IPS-18c (cell line): Measurements from ENCODE around the gene ROR2.

Experiments used
- H3K4me3 ChIP-seq: 2 replicates; pipeline ENCODE4 v1.7.0; 2013; ENCODE audit warnings: low read depth, mild to moderate bottlenecking, low read length, moderate library complexity; ENCODE audit not compliant: insufficient read depth
- H3K9me3 ChIP-seq: one replicate; pipeline ENCODE4 v1.6.1; 2013; ENCODE audit warnings: mild to moderate bottlenecking, low read length, moderate library complexity; ENCODE audit not compliant: control insufficient read depth, insufficient read depth

Gene ROR2

DNA sequence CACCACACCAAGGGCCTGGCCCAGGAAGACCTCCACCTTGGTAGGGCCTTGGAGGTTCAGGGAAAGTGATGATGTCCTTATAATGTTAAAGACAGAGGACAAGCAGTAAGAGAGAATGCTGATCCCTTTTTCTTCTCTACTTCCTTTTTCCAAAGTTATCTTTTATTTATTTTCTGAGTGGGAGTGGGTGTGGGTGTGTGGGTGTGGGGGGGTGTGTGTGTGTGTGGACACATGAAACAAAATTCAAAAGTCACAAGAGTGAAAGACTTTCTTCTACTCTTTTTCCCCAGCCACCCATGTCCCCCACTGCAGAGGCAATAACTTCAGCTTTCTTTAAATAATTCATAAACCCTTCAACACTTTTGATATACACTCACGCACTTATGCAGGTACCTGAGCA lies 70.8 kb downstream of the ROR2 start:
- Histone ChIP-seq H3K4me3 (no peak overlapping the region), H3K9me3 (no peaks in the 10 kb centered on the region)

DNA sequence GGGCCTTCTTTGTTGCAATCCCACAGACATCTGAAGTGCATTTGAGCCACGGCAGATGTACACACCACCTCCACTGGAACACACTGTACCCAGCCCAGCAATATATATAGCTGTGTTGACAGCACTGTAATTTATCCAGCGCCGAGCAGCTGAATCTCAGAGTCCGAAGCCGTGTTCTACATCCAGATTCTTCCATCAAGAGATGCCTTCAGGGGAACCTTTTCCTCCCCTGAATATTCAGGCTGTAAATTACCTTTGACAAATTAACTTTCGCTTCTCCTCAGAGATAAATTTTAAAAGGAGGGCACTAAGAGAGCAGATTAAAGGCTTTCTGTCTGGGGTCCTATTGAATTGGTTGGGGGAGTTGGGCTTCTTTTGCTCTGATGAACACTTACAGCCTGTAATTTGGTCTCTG lies 76.4 kb downstream of the ROR2 start:
- no peak overlapping the region for H3K4me3 ChIP-seq
- no peaks in the 10 kb centered on the region for H3K9me3 ChIP-seq

GRCh38 chr9:91868732-91869391 lies 81.2 kb downstream of the ROR2 start:
- Histone ChIP-seq H3K4me3 (no peak overlapping the region), H3K9me3 (no peaks in the 10 kb centered on the region)

GRCh38 chr9:91867740-91868139 lies 82.3 kb downstream of the ROR2 start:
- no peak overlapping the region for H3K4me3 ChIP-seq
- no peaks in the 10 kb centered on the region for H3K9me3 ChIP-seq

DNA sequence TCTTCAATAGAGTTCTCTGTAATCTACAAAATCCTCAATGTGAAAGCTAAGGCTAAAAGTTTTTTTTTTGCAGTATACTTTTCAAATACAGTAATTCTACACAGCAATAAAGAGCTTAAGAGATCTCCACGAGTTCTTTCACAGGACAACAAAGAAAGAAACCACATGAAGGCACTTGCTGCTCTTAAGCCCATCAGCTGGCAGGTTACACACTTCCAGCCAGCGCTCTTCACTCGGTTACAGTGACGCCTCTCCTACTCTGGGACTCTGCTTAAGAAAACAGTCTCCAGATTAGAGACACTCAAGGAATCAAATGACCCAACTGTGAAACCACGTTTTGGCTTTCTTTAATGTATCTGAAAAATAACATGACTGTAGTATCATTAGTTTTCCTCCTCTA lies 85.0 kb downstream of the ROR2 start:
- H3K9me3 ChIP-seq: no peaks in the 10 kb centered on the region
- H3K4me3 ChIP-seq: no peak overlapping the region

DNA sequence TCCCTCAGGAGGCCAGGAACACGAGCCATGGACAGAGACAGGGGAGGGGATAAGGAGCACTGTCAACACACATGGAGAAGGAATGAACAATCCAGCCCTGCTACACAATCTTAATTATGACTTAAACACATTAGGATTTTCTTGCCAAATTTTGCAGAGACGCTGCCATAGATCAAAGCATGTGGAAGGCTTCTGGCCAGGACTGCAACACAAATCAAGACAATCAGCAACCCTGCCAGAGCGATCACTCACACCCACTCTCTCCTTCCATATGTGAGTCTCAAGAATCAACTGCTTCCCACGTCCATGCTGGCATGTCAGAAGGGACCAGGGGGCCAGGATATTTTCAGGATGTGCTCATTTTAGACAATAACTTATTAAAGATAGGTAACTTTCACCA lies 85.6 kb downstream of the ROR2 start:
- H3K4me3 ChIP-seq: no peak overlapping the region
- no peaks in the 10 kb centered on the region for H3K9me3 ChIP-seq

- Histone ChIP-seq H3K9me3 (no peaks in the 10 kb centered on the region), H3K4me3 (no peak overlapping the region)
Measured at GRCh38 chr9:91863469-91863868, 86.6 kb downstream of the ROR2 start.

- no peak overlapping the region for H3K4me3 ChIP-seq
- H3K9me3 ChIP-seq: no peaks in the 10 kb centered on the region
Measured at GRCh38 chr9:91858213-91859030, 91.6 kb downstream of the ROR2 start.

- H3K4me3 ChIP-seq: no peak overlapping the region
- H3K9me3 ChIP-seq: no peaks in the 10 kb centered on the region
Measured at GRCh38 chr9:91857291-91858212, 92.5 kb downstream of the ROR2 start.

- Histone ChIP-seq H3K9me3 (no peaks in the 10 kb centered on the region), H3K4me3 (no peak overlapping the region)
Measured at GRCh38 chr9:91856419-91856818, 93.6 kb downstream of the ROR2 start.

- Histone ChIP-seq H3K9me3 (no peaks in the 10 kb centered on the region), H3K4me3 (no peak overlapping the region)
Measured at GRCh38 chr9:91855196-91855595, 94.8 kb downstream of the ROR2 start.

- H3K4me3 ChIP-seq: no peak overlapping the region
- H3K9me3 ChIP-seq: no peaks in the 10 kb centered on the region
Measured at GRCh38 chr9:91852801-91853347, 97.2 kb downstream of the ROR2 start.

GRCh38 chr9:91849694-91850093 lies 100.3 kb downstream of the ROR2 start:
- Histone ChIP-seq H3K4me3 (no peak overlapping the region), H3K9me3 (no peaks in the 10 kb centered on the region)

GRCh38 chr9:91848146-91848545 lies 101.9 kb downstream of the ROR2 start:
- no peak overlapping the region for H3K4me3 ChIP-seq
- no peaks in the 10 kb centered on the region for H3K9me3 ChIP-seq

DNA sequence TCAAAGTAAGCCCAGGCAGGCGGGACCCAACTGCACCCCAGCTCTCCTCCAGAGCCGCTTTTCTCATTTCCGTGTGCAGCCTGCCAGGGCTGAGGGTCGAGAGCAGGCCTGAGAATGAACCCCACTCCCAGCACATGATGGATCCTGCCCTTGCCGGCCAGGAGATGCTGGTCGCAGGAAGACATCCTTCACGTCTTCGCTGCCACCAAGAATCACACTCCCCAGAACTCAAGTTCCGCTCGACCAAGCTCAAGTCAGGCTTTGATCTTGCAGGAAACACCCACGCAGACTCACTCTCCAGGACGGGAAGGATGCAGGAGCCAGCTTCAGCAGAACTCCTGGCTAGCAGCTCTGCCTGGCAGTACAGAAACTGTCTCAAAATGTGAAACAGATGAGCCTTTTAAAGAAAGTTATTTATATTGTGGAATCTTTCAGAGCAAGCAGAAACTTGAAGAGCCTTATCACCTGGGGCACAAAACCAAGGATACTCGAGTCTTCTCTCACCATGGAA lies 102.4 kb downstream of the ROR2 start:
- no peak overlapping the region for H3K4me3 ChIP-seq
- no peaks in the 10 kb centered on the region for H3K9me3 ChIP-seq

GRCh38 chr9:91845879-91846278 lies 104.1 kb downstream of the ROR2 start:
- H3K4me3 ChIP-seq: no peak overlapping the region
- no peaks in the 10 kb centered on the region for H3K9me3 ChIP-seq

DNA sequence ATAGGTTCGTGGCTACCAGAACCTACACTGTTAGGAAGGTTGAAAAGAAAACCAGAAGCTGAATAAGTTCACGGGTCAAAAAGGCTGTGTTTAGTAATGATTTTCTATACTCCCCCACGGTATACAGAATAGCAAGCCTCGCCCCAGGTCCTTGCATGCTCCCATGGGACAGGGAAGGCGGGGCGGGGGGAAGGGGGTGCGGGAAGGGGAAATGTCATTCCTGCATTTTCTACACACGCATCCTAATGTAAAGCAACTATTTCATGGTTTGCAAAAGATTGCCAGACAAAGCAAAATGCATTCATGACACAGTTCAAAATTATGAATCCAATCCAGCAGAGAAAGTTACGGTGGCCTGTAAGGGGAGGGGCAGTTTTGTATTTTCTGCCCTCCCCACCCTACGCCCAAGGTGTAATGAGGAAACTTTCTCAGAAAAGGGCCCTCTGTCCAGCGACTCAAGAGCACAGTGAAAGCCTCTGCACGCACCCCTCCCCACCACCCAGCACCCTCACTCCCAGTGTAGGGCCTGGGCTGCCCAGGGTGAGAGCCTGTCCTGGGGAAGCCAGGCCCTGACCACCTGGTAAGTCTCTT lies 105.2 kb downstream of the ROR2 start:
- Histone ChIP-seq H3K9me3 (no peaks in the 10 kb centered on the region), H3K4me3 (no peak overlapping the region)
